GM18507 (cell line): ENCODE data around the gene DOCK7.
A peak's percentile ranks its signal among the peaks of the same experiment; 100 is the strongest.
"Not testable (repeated sequence)": the region's sequence is repeated elsewhere in the genome, so short reads cannot be mapped to it uniquely, and the experiment has no call there.

Experiments used
- DNase-seq: peaks from one replicate; pipeline ENCODE4 v3.0.0; 2011; ENCODE audit warnings: low read depth; ENCODE audit not compliant: insufficient read length; ENCODE audit errors: extremely low spot score
- FAIRE-seq: peaks from 2 replicates; lab custom pipeline; 2011; peaks lifted over from hg19 to GRCh38; lab: Jason Lieb, UNC

The DOCK7 gene

DNA sequence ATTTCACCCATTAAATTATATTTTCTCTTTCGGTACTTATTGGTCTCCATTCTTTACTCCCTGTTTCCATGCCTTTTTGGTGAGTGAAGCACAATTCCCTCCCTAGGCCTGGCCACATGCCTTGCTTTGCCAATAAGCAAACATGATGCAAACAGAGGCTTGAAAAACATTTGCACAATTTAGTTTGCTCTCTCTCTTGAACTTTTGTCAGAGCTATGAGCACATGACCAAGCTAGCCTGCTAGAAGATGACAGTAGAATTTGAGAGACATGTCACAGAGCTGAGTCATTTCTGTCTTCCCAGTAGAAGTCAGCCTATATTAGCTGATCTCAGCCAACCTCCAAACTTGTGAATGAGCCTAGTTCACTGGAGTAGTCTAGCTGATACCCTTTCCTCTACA is 66.3 kb downstream of the DOCK7 start:
- peak; percentile 75 for FAIRE-seq
- no peak for DNase-seq

- no peak for FAIRE-seq
Measured at GRCh38 chr1:62613890-62614289, 74.3 kb downstream of the DOCK7 start.

DNA sequence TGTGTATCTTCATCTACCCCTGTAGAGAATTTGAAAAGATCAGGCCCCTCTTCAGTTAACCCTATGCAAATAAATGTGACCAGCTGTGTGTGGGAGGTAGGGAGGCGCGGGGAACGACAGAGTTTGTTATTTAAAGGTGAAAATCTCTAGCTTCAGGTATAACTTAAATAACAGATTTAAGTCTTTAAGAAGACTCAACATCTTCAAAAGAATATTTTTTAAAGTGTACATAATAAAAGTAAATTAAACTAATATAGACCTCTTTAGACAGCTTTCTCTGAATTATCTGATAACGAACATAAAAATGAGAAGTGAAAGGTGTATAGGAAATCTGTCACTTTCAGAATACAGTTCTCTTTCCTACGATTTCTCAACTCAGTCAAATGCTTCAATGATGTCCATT is 74.9 kb downstream of the DOCK7 start:
- DNase-seq (no peak), FAIRE-seq (peak; percentile 76)

More at GRCh38 chr1:62613890-62614289, 74.3 kb downstream of the DOCK7 start:
- DNase-seq, result no peak

DNA sequence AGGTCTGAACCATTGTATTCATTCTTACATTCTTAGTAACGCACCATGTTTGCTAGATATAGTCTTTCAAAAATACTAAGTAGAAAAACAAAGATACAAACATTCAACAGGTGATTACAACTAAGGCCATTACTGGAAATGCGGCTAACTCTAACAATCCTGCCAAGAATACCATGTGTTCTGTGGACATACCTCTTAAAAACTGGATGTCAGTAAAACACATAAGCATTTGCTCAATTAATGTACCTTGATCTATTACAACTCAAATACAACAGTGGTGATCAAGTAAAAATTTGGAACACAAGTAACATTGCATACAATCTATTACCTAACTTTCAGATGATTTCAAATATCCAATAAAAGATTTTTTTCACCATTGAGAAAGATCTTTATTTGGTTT is 75.4 kb downstream of the DOCK7 start:
- FAIRE-seq, result peak; percentile 33
- no peak for DNase-seq

DNA sequence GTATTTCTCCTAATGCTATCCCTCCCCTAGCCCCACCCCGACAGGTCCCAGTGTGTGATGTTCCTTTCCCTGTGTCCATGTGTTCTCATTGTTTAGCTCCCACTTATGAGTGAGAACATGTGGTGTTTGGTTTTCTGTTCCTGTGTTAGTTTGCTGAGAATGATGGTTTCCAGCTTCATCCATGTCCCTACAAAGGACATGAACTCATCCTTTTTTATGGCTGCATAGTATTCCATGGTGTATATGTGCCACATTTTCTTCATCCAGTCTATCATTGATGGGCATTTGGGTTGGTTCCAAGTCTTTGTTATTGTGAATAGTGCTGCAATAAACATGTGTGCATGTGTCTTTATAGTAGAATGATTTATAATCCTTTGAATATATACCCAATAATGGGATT is 77.6 kb downstream of the DOCK7 start:
- not testable (repeated sequence) for FAIRE-seq, DNase-seq

DNA sequence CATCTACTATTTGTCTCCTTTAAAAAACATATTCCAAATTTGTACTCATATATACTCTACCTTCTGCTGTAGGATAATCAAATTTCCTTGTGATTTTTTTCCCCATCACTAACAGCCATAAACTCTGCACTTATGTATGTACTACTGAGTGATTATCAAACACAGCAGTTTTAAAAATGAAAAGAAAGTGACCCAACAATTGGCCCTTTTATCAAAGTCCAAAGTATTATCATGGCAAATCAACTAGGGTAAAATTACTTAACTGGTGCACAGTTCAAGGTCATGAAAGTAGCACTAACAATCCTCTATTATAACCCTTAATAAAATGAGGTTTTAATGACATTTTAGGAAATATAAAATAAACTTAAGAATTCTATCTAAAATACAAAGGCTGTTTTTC is 79.3 kb downstream of the DOCK7 start:
- DNase-seq (no peak), FAIRE-seq (no peak)

DNA sequence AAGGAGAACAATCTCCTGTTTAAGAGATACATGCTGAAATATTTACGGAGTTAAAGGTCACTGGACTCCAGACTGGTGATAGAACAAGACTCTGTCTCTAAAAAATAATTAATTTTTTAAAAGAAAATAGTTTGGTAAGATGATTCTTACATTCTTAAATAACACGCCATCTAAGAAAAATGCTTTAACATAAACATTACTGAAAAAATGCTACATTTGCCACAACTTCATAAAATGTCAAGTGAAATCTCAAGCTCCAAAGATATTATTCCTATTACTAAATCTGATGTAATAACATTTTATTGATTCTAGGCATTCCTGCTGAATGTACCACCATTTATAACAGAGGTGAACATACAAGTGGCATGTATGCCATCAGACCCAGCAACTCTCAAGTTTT is 86.7 kb downstream of the DOCK7 start:
- FAIRE-seq (no peak), DNase-seq (no peak)

DNA sequence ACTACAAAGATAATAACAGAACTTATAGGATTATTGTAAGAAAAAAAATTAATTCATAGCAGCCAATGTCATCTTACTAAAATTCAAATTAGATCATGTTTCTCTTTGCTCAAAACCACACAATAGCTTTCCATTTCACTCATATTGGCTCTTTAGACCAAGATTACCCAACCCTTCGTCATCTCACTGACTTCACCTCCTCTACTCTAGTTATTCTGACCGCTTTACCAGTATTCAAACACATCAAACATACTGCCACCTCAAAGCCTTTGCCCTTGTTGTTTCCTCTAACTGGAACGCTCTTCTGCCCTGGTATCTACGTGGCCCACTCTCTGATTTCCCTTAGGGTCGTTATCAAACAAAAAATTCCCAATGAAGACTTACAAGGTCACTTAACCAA is 89.1 kb downstream of the DOCK7 start:
- DNase-seq, result no peak
- FAIRE-seq, result no peak

GRCh38 chr1:62597281-62597680 is 90.9 kb downstream of the DOCK7 start, which contains the start of gene ANGPTL3:
TSS of gene ANGPTL3 (plus strand) at chr1:62597520. CDS start at chr1:62597567, 47 bp downstream.
- FAIRE-seq (no peak), DNase-seq (no peak)

GRCh38 chr1:62595647-62596046 is 92.5 kb downstream of the DOCK7 start:
- FAIRE-seq, result no peak
- DNase-seq, result no peak

DNA sequence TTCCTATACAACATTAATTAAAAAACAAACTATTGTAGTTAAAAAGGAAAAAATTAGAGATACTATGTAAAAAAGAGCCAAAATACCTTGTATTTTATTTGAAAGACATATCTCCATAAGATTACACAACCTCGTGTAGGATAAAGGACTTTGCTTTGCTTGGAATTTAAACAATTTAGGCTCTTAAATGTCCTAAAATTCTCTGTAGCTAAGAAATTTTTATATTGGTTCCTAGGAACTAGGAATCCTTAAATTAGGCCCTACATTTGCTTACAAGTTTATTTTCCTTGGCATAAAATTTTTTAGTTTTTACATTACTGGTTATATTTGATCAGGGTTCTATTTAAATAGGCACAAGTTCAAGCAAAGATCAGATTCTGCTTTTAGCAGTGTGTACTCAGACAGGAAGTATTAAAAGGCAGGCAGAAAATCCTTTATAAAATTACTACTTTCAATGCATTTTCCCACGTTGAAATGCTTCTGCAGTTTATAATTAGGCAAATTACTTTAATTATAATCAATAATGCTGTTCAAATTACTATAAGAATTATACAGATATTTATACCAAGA is 94.3 kb downstream of the DOCK7 start:
- DNase-seq, result no peak

DNA sequence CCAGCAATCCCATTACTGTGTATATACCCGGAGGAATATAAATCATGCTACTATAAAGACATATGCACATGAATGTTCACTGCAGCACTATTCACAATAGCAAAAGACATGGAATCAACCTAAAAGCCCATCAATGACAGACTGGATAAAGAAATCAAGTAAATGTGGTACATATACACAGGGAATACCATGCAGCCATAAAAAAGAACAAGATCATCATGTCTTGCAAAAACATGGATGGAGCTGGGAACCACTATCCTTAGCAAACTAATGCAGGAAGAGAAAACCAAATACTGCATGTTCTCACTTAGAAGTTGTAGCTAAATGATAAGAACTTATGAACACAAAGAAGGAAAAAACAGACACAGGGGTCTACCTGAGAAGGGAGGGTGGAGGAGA is 97.2 kb downstream of the DOCK7 start:
- FAIRE-seq, result peak; percentile 39
- DNase-seq, result no peak

More for the DNA sequence above, 94.3 kb downstream of the DOCK7 start:
- FAIRE-seq, result no peak

- FAIRE-seq, result no peak
- no peak for DNase-seq
Measured at GRCh38 chr1:62590255-62590969, 97.8 kb downstream of the DOCK7 start.

DNA sequence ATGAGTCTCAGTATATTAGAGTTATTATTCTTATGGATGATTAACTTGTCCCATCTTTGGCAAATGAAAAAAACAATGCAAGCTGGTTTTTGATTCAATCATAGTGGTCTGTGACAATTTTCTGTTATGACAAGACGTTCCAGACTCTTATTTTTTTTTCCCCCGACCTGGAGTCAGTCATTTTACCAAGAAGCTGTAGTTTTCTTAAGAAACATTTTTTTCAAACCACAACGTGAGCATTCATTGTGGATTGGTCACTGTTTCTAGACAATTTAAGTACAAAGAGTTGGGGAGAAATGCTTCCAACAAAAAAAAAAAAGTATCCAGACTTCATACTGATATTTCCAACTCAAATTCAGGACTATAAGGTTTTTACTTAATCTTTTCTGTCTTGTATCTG is 98.9 kb downstream of the DOCK7 start:
- FAIRE-seq (no peak), DNase-seq (no peak)

DNA sequence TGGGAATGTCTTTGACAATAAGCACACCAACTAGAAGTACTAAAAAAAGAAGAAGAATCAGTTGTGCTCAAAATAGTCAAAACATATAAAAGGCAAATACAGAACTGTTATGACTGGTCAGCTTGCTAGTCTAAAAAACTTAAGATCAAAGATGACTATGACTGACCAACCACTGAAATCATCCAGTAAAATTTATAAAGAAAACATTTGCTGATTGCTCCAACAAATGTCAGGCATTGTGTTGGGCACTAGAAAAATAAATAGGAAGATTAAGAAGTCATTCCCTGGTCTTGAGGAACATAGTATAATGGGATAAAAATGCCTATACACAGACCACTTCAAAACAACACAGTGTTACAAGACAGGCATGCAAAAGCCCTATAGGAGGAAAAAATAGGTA is 100.2 kb downstream of the DOCK7 start:
- DNase-seq, result no peak
- FAIRE-seq, result no peak

DNA sequence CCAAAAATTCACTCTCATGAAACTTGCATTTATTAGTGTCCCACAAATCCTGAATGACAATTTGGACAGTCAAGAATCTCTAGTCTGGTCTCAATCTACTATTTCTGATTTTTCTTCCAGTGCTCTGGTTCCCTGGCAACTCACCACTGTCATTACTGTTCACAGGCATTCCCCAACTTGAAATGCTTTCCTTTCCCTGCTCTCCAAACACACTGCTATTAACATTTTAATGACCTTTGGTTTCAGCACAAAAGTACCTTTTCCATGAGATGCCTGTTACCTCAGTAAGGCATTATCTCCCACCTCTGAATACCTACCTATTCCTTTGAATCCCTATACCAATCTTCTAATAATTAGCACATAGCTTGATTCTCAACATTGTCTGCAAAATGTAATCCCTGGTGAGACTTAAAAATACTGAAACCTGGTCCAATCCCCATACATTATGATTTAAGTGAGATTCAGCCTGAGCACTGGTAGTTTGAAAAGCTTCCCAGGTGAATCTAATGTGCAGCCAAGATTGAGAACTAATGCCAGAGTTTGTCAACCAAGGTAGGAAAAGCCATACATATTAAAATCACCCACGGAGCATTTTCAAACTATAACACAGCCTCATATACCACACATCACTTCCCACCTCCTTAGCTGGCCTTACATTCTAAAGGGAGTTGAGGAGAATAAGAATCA is 102.6 kb downstream of the DOCK7 start:
- no peak for DNase-seq
- no peak for FAIRE-seq

GRCh38 chr1:62573675-62574074 is 114.5 kb downstream of the DOCK7 start:
- FAIRE-seq, result no peak

GRCh38 chr1:62572476-62572875 is 115.7 kb downstream of the DOCK7 start:
- DNase-seq, result no peak
- FAIRE-seq, result peak; percentile 39

More at GRCh38 chr1:62573675-62574074, 114.5 kb downstream of the DOCK7 start:
- no peak for DNase-seq

- DNase-seq, FAIRE-seq: not testable (repeated sequence)
Measured at GRCh38 chr1:62571517-62571916, 116.7 kb downstream of the DOCK7 start.

- not testable (repeated sequence) for DNase-seq, FAIRE-seq
Measured at GRCh38 chr1:62567926-62568325, 120.3 kb downstream of the DOCK7 start.

- not testable (repeated sequence) for FAIRE-seq, DNase-seq
Measured at GRCh38 chr1:62567182-62567581, 121.0 kb downstream of the DOCK7 start.
